ENCODE data around the gene CLDN11. TPM values are rescaled to one million over a fixed set of nuclear protein-coding genes. Genes with fewer than 3 reads are reported as not detected.

The CLDN11 gene
- total and polyA plus RNA-seq, 3 experiments from 2014 or later = 0.26 TPM; not detected in 2

- no peaks in the 10 kb centered on the region for H3K9me3 ChIP-seq (ENCODE audit: low read length)
- POLR2A ChIA-PET = no interaction called here
- CTCF ChIA-PET = no interaction called here
These were observed 58.7 kb downstream of the CLDN11 start for GRCh38 chr3:170477395-170477794.

GRCh38 chr3:170480111-170480510 is 61.4 kb downstream of the CLDN11 start:
- CTCF ChIA-PET = no interaction called here
- Histone ChIP-seq H3K36me3 (ENCODE audit: insufficient read depth, low read length) (no peaks in the 10 kb centered on the region), H3K27ac (ENCODE audit: low read depth, low read length) (no peak overlapping the region), H3K9me3 (ENCODE audit: low read length) (no peaks in the 10 kb centered on the region), H3K4me1 (ENCODE audit: insufficient read depth, low read length) (no peaks in the 10 kb centered on the region), H3K27me3 (ENCODE audit: insufficient read depth, low read length, poor library complexity, severe bottlenecking) (no peaks in the 10 kb centered on the region), H3K4me3 (ENCODE audit: low read length) (no peak overlapping the region)
- H3K4me3 Mint-ChIP-seq = no peak overlapping the region
- POLR2A ChIA-PET = no interaction called here
- H3K27me3 Mint-ChIP-seq = peaks cover 26 to 48% of the 10 kb centered on the region in 2 donors
- no peak for DNase-seq
- no peaks in the 10 kb centered on the region for H3K36me3 Mint-ChIP-seq
- no peaks in the 10 kb centered on the region for H3K9me3 Mint-ChIP-seq
- no peak overlapping the region for H3K27ac Mint-ChIP-seq
- H3K4me1 Mint-ChIP-seq = no peaks in the 10 kb centered on the region

More at GRCh38 chr3:170477395-170477794, 58.7 kb downstream of the CLDN11 start:
- Histone ChIP-seq H3K4me3 (ENCODE audit: low read length) (no peak overlapping the region), H3K4me1 (ENCODE audit: insufficient read depth, low read length) (no peaks in the 10 kb centered on the region), H3K36me3 (ENCODE audit: insufficient read depth, low read length) (no peaks in the 10 kb centered on the region), H3K27me3 (ENCODE audit: insufficient read depth, low read length, poor library complexity, severe bottlenecking) (no peaks in the 10 kb centered on the region), H3K27ac (ENCODE audit: low read depth, low read length) (no peak overlapping the region)
- H3K36me3 Mint-ChIP-seq = no peaks in the 10 kb centered on the region
- H3K27me3 Mint-ChIP-seq = peaks cover 11 to 44% of the 10 kb centered on the region in 2 donors
- H3K4me3 Mint-ChIP-seq = no peak overlapping the region
- no peaks in the 10 kb centered on the region for H3K9me3 Mint-ChIP-seq
- H3K27ac Mint-ChIP-seq = no peak overlapping the region
- DNase-seq = no peak
- H3K4me1 Mint-ChIP-seq = peaks cover 0 to 3% (median 0%) of the 10 kb centered on the region in 3 donors

- CTCF ChIA-PET = no interaction called here
- no peaks in the 10 kb centered on the region for H3K36me3 ChIP-seq (ENCODE audit: insufficient read depth, low read length)
- Mint-ChIP-seq H3K4me1 (no peaks in the 10 kb centered on the region), H3K27me3 (peaks cover 31 to 48% of the 10 kb centered on the region in 2 donors), H3K27ac (no peak overlapping the region), H3K9me3 (no peaks in the 10 kb centered on the region), H3K4me3 (no peak overlapping the region), H3K36me3 (no peaks in the 10 kb centered on the region)
- H3K4me3 ChIP-seq (ENCODE audit: low read length) = no peak overlapping the region
- no peaks in the 10 kb centered on the region for H3K9me3 ChIP-seq (ENCODE audit: low read length)
- no peak for DNase-seq
- no peaks in the 10 kb centered on the region for H3K27me3 ChIP-seq (ENCODE audit: insufficient read depth, low read length, poor library complexity, severe bottlenecking)
- H3K4me1 ChIP-seq (ENCODE audit: insufficient read depth, low read length) = no peaks in the 10 kb centered on the region
- no peak overlapping the region for H3K27ac ChIP-seq (ENCODE audit: low read depth, low read length)
- POLR2A ChIA-PET = no interaction called here
These were observed 63.5 kb downstream of the CLDN11 start for GRCh38 chr3:170482199-170482598.

- Mint-ChIP-seq H3K4me3 (no peak overlapping the region), H3K9me3 (no peaks in the 10 kb centered on the region), H3K27me3 (peaks cover 26 to 45% of the 10 kb centered on the region in 2 donors), H3K36me3 (no peaks in the 10 kb centered on the region), H3K4me1 (no peaks in the 10 kb centered on the region), H3K27ac (no peak overlapping the region)
- POLR2A ChIA-PET = no interaction called here
- no peaks in the 10 kb centered on the region for H3K4me1 ChIP-seq (ENCODE audit: insufficient read depth, low read length)
- no peak overlapping the region for H3K4me3 ChIP-seq (ENCODE audit: low read length)
- H3K27ac ChIP-seq (ENCODE audit: low read depth, low read length) = no peak overlapping the region
- DNase-seq = no peak
- no peaks in the 10 kb centered on the region for H3K9me3 ChIP-seq (ENCODE audit: low read length)
- no peaks in the 10 kb centered on the region for H3K27me3 ChIP-seq (ENCODE audit: insufficient read depth, low read length, poor library complexity, severe bottlenecking)
- CTCF ChIA-PET = no interaction called here
- H3K36me3 ChIP-seq (ENCODE audit: insufficient read depth, low read length) = no peaks in the 10 kb centered on the region
These were observed 65.0 kb downstream of the CLDN11 start for GRCh38 chr3:170483485-170484262.

Other genes with a start within 250 kb of the CLDN11 start
- gene PHC3, start 237.1 kb upstream of the CLDN11 start, total RNA-seq = 10 to 100 TPM; 55.5 to 58.9 TPM
- gene PHC3, start 237.1 kb upstream of the CLDN11 start, polyA plus RNA-seq = 48.3 TPM
- gene PRKCI, start 196.4 kb upstream of the CLDN11 start, total RNA-seq = 10 to 100 TPM; 19.9 to 21.7 TPM
- gene PRKCI, start 196.4 kb upstream of the CLDN11 start, polyA plus RNA-seq = 14.9 TPM
- 10 to 100 TPM; 25.9 to 29.0 TPM for gene SKIL, start 61.2 kb upstream of the CLDN11 start, total RNA-seq
- 3.2 TPM for gene SKIL, start 61.2 kb upstream of the CLDN11 start, polyA plus RNA-seq
- gene SLC7A14, start 167.2 kb downstream of the CLDN11 start, total RNA-seq = not detected
- not detected for gene SLC7A14, start 167.2 kb downstream of the CLDN11 start, polyA plus RNA-seq

Measured in CD8-positive, alpha-beta memory T cell (primary cell).